Stomach (tissue), 9 donors: ENCODE results near the gene NATD1. TPM values are rescaled to one million over a fixed set of nuclear protein-coding genes. Genes with fewer than 3 reads are reported as not detected.

ENCODE experiments used
- DNase-seq, 2 donors: peaks; one replicate each; pipeline versions ENCODE4 v3.0.0 to v3.0.0-alpha.2; 2013 to 2019
- H3K27ac ChIP-seq, 5 donors: fragments of 200-600 bp in 4 of 5; sonication (generic) in 4 of 5; one replicate each; pipeline ENCODE4 v1.5.1; 2013 to 2019; ENCODE audit warnings: mild to moderate bottlenecking in 1 of 5, moderate library complexity in 1 of 5
- H3K27me3 ChIP-seq, 3 donors: fragments of 200-600 bp; sonication (generic); one replicate each; pipeline ENCODE4 v1.5.1; 2017 to 2019; ENCODE audit warnings: mixed run types in 1 of 3
- H3K36me3 ChIP-seq, 4 donors: fragments of 200-600 bp; sonication (generic); 1 replicate in 3 of 4; 2 replicates in 1 of 4; pipeline ENCODE4 v1.5.1; 2016 to 2019
- H3K4me1 ChIP-seq, 4 donors: fragments of 200-600 bp; sonication (generic); one replicate each; pipeline ENCODE4 v1.5.1; 2016 to 2019
- H3K4me3 ChIP-seq, 4 donors: fragments of 200-600 bp; sonication (generic) in 3 of 4; one replicate each; pipeline ENCODE4 v1.5.1; 2016 to 2019; ENCODE audit warnings: mild to moderate bottlenecking in 1 of 4
- H3K9me3 ChIP-seq, 4 donors: fragments of 200-600 bp; sonication (generic); one replicate each; pipeline ENCODE4 v1.5.1; 2016 to 2019
- CTCF ChIP-seq, 7 experiments: fragments of 450-650 bp in 4 of 7; fragments of 200-600 bp in 3 of 7; sonication (generic) in 3 of 7; IDR thresholded peaks; one replicate each; pipeline ENCODE4 v1.5.1; 2016 to 2019; ENCODE audit warnings: antibody characterized with exemption in 7 of 7, control low read depth in 2 of 7, mild to moderate bottlenecking in 1 of 7
- EP300 ChIP-seq: sonication (generic); formaldehyde crosslinking; IDR thresholded peaks from one replicate; pipeline ENCODE4 v1.6.1; 2017; ENCODE audit warnings: antibody characterized with exemption
- POLR2A ChIP-seq, 4 donors: fragments of 450-650 bp; IDR thresholded peaks; one replicate each; pipeline ENCODE4 v1.6.1; 2016; ENCODE audit warnings: antibody characterized with exemption in 4 of 4, control low read depth in 2 of 4, mild to moderate bottlenecking in 1 of 4, moderate library complexity in 1 of 4
- POLR2AphosphoS5 ChIP-seq, 3 donors: sonication (generic); formaldehyde crosslinking; IDR thresholded peaks; one replicate each; pipeline ENCODE4 v1.6.1; 2016; ENCODE audit warnings: antibody characterized with exemption in 3 of 3
- WGBS, 5 donors: extraction: QIAGEN DNeasy Blood & Tissue Kit in 3 of 5; methylation state at CpG; one replicate each; pipeline versions ENCODE4 v1.1.5 to v1.1.7; 2013 to 2018; 5-methylcytosine and 5-hydroxymethylcytosine counted together
- intact Hi-C: fragments of 100-400 bp; cut with DNase I; formaldehyde crosslinking; loops from one replicate; pipeline ENCODE4 v1.15.1; 2023; ENCODE audit warnings: low total_unique reads
- polyA plus RNA-seq, 3 donors: library from polyadenylated mRNA; stranded (reverse); fragments of 200-250 nt; gene quantifications; one replicate each; pipeline ENCODE4 v1.2.3, GENCODE V29; 2013
- total RNA-seq, 5 donors: library from RNA; depleted of rRNA; stranded (reverse); fragments of >200 nt; gene quantifications; one replicate each; pipeline versions ENCODE4 v1.1.0 to v1.2.3, GENCODE V29; 2014 to 2016
- donor health status: healthy with polysubstance abuse.
- donor health status: Bipolar disorder and iron deficiency.
- donor health status: healthy.

NATD1 gene
- total and polyA plus RNA-seq, 8 donors: 2.2 to 9.0 (median 4.3) TPM

DNA sequence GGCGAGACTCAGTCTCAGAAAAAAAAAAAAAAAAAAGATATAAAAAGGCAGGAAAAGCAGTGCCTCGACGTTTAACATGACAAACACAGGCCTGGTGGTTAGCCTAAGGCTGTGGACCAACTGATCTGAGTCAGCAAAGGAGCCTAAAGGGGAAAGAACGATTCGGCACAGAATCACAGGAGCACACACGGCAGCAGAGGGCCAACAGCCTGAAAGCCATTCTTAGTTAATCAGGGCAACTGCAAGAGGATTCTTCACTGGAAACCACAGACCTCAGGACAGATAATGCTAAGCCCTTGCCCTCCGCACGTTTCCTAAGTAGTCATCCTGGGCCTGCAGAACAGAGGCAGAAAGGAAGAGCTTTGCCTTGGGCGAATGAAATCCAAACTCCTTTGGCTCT lies 53.9 kb downstream of the NATD1 start:
- H3K9me3 ChIP-seq: no peaks in the 10 kb centered on the region
- WGBS, 5 donors: 61 to 72% (median 64%) methylated on average over 8 to 9 of the region's 9 CpGs
- H3K4me3 ChIP-seq: no peak overlapping the region
- no peak for TF ChIP-seq POLR2AphosphoS5 (IDR thresholded peaks at IDR 0.05)
- no peak for TF ChIP-seq CTCF (IDR thresholded peaks at IDR 0.05)
- TF ChIP-seq POLR2A (IDR thresholded peaks at IDR 0.05): no peak
- TF ChIP-seq EP300: no peak
- no peaks in the 10 kb centered on the region for H3K27me3 ChIP-seq
- H3K27ac ChIP-seq: no peak overlapping the region
- no peak for DNase-seq
- peaks cover 15 to 52% (median 38%) of the 10 kb centered on the region in 4 donors for H3K36me3 ChIP-seq
- intact Hi-C loops: no loop called here
- H3K4me1 ChIP-seq: peaks cover 15 to 66% (median 42%) of the 10 kb centered on the region in 4 donors

DNA sequence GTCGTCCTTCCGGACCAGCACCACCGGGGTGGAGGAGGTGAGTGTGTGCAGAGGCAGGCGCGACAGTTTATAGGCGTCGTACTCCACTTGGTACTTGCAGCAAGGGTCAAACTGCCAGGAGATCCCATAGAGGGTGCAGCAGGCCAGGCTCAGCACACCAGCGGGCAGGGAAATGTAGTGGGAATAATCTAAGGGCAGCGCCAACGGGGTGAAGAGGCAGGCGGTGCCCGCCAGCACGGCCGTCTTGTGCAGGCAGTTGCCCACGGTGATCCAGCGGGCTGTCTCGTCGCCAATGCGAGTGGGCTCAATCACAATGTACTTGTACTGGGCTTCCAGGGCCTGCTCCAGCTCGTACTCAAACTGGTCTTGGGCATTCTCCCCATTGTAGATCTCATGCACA lies 54.8 kb downstream of the NATD1 start:
- intact Hi-C loops: no loop called here
- TF ChIP-seq EP300: no peak
- TF ChIP-seq POLR2A (IDR thresholded peaks at IDR 0.05): no peak
- no peak for TF ChIP-seq POLR2AphosphoS5 (IDR thresholded peaks at IDR 0.05)
- no peak for TF ChIP-seq CTCF (IDR thresholded peaks at IDR 0.05)
- DNase-seq: no peak
- Histone ChIP-seq H3K27ac (no peak overlapping the region), H3K27me3 (no peaks in the 10 kb centered on the region), H3K4me3 (no peak overlapping the region), H3K9me3 (no peaks in the 10 kb centered on the region), H3K36me3 (peaks cover 15 to 52% (median 37%) of the 10 kb centered on the region in 4 donors), H3K4me1 (peaks cover 21 to 64% (median 42%) of the 10 kb centered on the region in 4 donors)
- WGBS, 5 donors: 92 to 97% (median 94%) methylated on average over 20 of the region's 20 CpGs

GRCh38 chr17:21196126-21196525 lies 57.1 kb downstream of the NATD1 start:
- Histone ChIP-seq H3K9me3 (no peaks in the 10 kb centered on the region), H3K4me1 (peaks cover 12 to 61% (median 29%) of the 10 kb centered on the region in 4 donors), H3K27me3 (no peaks in the 10 kb centered on the region), H3K27ac (no peak overlapping the region), H3K4me3 (no peak overlapping the region), H3K36me3 (peaks cover 15 to 47% (median 34%) of the 10 kb centered on the region in 4 donors)
- no peak for TF ChIP-seq POLR2AphosphoS5 (IDR thresholded peaks at IDR 0.05)
- TF ChIP-seq CTCF (IDR thresholded peaks at IDR 0.05): no peak
- TF ChIP-seq POLR2A (IDR thresholded peaks at IDR 0.05): no peak
- TF ChIP-seq EP300: no peak
- DNase-seq: no peak
- intact Hi-C loops: no loop called here
- WGBS, 5 donors: 81 to 90% (median 85%) methylated on average over 5 of the region's 5 CpGs

DNA sequence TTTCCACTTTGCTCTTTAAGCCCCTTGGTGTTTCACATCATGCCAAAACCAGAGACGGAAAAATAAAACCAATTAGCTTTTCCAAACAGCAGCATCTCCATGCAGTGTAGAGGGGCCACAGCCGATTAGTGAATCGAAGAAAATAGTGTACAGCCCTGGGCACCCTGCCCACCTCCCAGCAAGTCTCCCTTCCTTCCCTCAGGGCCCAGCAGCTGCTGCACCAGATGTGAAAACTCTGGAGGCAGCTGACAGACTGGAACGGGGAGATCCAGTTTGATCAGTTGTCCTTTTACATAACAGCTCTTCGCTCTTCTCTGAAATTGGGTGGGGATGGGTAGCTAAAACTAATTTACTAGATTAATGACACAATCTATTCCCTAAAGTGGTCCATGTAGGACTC lies 58.5 kb downstream of the NATD1 start:
- no peak for TF ChIP-seq CTCF (IDR thresholded peaks at IDR 0.05)
- no peak for TF ChIP-seq POLR2AphosphoS5 (IDR thresholded peaks at IDR 0.05)
- no peak for TF ChIP-seq POLR2A (IDR thresholded peaks at IDR 0.05)
- TF ChIP-seq EP300: no peak
- Histone ChIP-seq H3K9me3 (no peaks in the 10 kb centered on the region), H3K36me3 (peaks cover 15 to 55% (median 45%) of the 10 kb centered on the region in 4 donors), H3K27ac (peak overlapping the region in 3 of 5 donors; percentile 7 to 40 (median 37)), H3K27me3 (no peaks in the 10 kb centered on the region), H3K4me3 (no peak overlapping the region), H3K4me1 (peaks cover 0 to 53% (median 24%) of the 10 kb centered on the region in 4 donors)
- 59 to 78% (median 66%) methylated on average over 5 of the region's 5 CpGs for WGBS, 5 donors
- peak in 1 of 2 donors; percentile 76 for DNase-seq
- intact Hi-C loops: no loop called here
